Measurements from ENCODE around the gene CCDC80. TPM values are rescaled to one million over a fixed set of nuclear protein-coding genes. Genes with fewer than 3 reads are reported as not detected.

Gene CCDC80
- total and polyA plus RNA-seq, 9 of the 15 experiments (the other 6 are each of a cell fraction or from before 2014, with no cell fraction given): 0.17 to 2.0 (median 1.1) TPM

- Histone ChIP-seq H2AFZ (ENCODE audit: low read depth, low read length) (no peak overlapping the region), H3K9ac (ENCODE audit: insufficient read depth in 1 of 2, low read depth in 2 of 2, low read length in 2 of 2) (no peak overlapping the region), H3K79me2 (ENCODE audit: control insufficient read depth, insufficient read depth, low read length) (no peaks in the 10 kb centered on the region), H3K36me3 (ENCODE audit: control insufficient read depth, insufficient read depth, low read length) (no peaks in the 10 kb centered on the region), H3K4me3 (no peak overlapping the region), H3K9me3 (replicated peaks; ENCODE audit: control insufficient read depth, insufficient read depth, low read depth, low read length) (no peaks in the 10 kb centered on the region), H3K27ac (ENCODE audit: extremely low read depth, low read depth, low read length) (no peak overlapping the region), H4K20me1 (replicated peaks; ENCODE audit: control insufficient read depth, insufficient read depth, low read length) (no peaks in the 10 kb centered on the region), H3K27me3 (ENCODE audit: control insufficient read depth in 2 of 2, insufficient read depth in 2 of 2, low read length in 2 of 2) (no peaks in the 10 kb centered on the region), H3K4me2 (ENCODE audit: insufficient read depth, low read length) (no peak overlapping the region), H3K9me1 (ENCODE audit: control insufficient read depth, insufficient read depth, low read length) (no peaks in the 10 kb centered on the region), H3K4me1 (replicated peaks in 1 of 2; ENCODE audit: control insufficient read depth in 2 of 2, insufficient read depth in 2 of 2, low read length in 2 of 2) (peaks cover 3% of the 10 kb centered on the region in 2 experiments; a peak in 3 of 5 replicates)
- no TSS peak for BruUV-seq (replicated peaks)
- intact Hi-C loops (cut with micrococcal nuclease): no loop called here
- DNase-seq (ENCODE audit: extremely low read depth in 1 of 4, low spot score in 3 of 4) (no peak), FAIRE-seq (no peak), ATAC-seq (no peak)
- ChIA-PET POLR2A (interaction anchor here (1.1 kb wide), 1 partner anchor 10 kb away, joined by 4 read pairs; no protein-coding TSS in a partner anchor), CTCF (ENCODE audit: low intra/inter-chr PET ratio) (no interaction called here)
- TF ChIP-seq MECOM (CRISPR knock-in tag; IDR thresholded peaks at IDR 0.05): no peak
- TF ChIP-seq MLLT1 (IDR thresholded peaks at IDR 0.05): no peak
- no peak for TF ChIP-seq ZSCAN29 (IDR thresholded peaks at IDR 0.05)
- TF ChIP-seq IFI16 (CRISPR knock-in tag; IDR thresholded peaks at IDR 0.05): no peak
- TF ChIP-seq HLTF (IDR thresholded peaks at IDR 0.05): no peak
- no peak for TF ChIP-seq ZC3H8 (IDR thresholded peaks at IDR 0.05)
- no peak for TF ChIP-seq ZNF584 (CRISPR knock-in tag; IDR thresholded peaks at IDR 0.05; ENCODE audit: low read depth)
- no peak for TF ChIP-seq RBM34 (IDR thresholded peaks at IDR 0.05; ENCODE audit: borderline replicate concordance, insufficient read depth, low read length)
- no peak for TF ChIP-seq RHOXF2B (CRISPR knock-in tag; conservative IDR thresholded peaks at IDR 0.05)
- TF ChIP-seq STAT5B (CRISPR knock-in tag; IDR thresholded peaks at IDR 0.05): no peak
- no peak for TF ChIP-seq CHD4 (IDR thresholded peaks at IDR 0.05; ENCODE audit: insufficient read depth, insufficient replicate concordance, low read depth, low read length, poor library complexity, severe bottlenecking)
- 18% methylated on average over 2 of the region's 2 CpGs for WGBS (ENCODE audit: insufficient coverage, low coverage, missing lambda C conversion rate)
- in situ Hi-C loops (cut with MboI): no loop called here
These were observed 47.3 kb upstream of the CCDC80 start for GRCh38 chr3:112688085-112688769.

Data from K562 (cell line).